DND-41 (cell line): ENCODE data around the gene KLHL28.

ENCODE experiments used
- ATAC-seq: fragments of 200-7000 bp; cut with Tn5 transposase; 3 replicates; pipeline ENCODE4 v1.9.1; 2021; ENCODE audit warnings: low read depth; ENCODE audit not compliant: insufficient read depth
- DNase-seq: peaks from one replicate; pipeline ENCODE4 v3.0.0-alpha.2; 2020
- H2AFZ ChIP-seq: 2 replicates; pipeline ENCODE4 v1.6.0; 2012; ENCODE audit warnings: low read depth, low read length
- H3K27ac ChIP-seq: 2 replicates; pipeline ENCODE4 v1.5.1; 2012; ENCODE audit warnings: low read length, inconsistent platforms
- H3K27me3 ChIP-seq: fragments of 200-600 bp; sonication (generic); 2 replicates; pipeline ENCODE4 v1.6.0; 2012; ENCODE audit warnings: low read length, mild to moderate bottlenecking, inconsistent platforms; ENCODE audit not compliant: insufficient read depth, poor library complexity
- H3K36me3 ChIP-seq: 2 replicates; pipeline ENCODE4 v1.5.1; 2012; ENCODE audit warnings: low read length, inconsistent platforms; ENCODE audit not compliant: insufficient read depth
- H3K4me1 ChIP-seq: 2 replicates; pipeline ENCODE4 v1.5.1; 2012; ENCODE audit warnings: mild to moderate bottlenecking, low read length; ENCODE audit not compliant: insufficient read depth
- H3K4me2 ChIP-seq: 2 replicates; pipeline ENCODE4 v1.6.0; 2012; ENCODE audit warnings: mild to moderate bottlenecking, moderate library complexity, low read length, inconsistent platforms; ENCODE audit not compliant: insufficient read depth
- H3K4me3 ChIP-seq, 2 experiments: fragments of 200-600 bp in 1 of 2; shearing (Covaris generic) in 1 of 2; 2 replicates each; pipeline ENCODE4 v1.5.1; 2012 to 2016; ENCODE audit warnings: inconsistent platforms in 2 of 2, low read length in 2 of 2, mild to moderate bottlenecking in 2 of 2, low read depth in 1 of 2, moderate library complexity in 1 of 2
- H3K79me2 ChIP-seq: 2 replicates; pipeline ENCODE4 v1.6.0; 2012; ENCODE audit warnings: low read length, inconsistent platforms; ENCODE audit not compliant: insufficient read depth
- H3K9ac ChIP-seq: 2 replicates; pipeline ENCODE4 v1.6.0; 2012; ENCODE audit warnings: low read depth, mild to moderate bottlenecking, inconsistent platforms, low read length, moderate library complexity
- H3K9me3 ChIP-seq: 2 replicates; pipeline ENCODE4 v1.5.1; 2012; ENCODE audit warnings: low read length, moderate library complexity, mild to moderate bottlenecking, inconsistent platforms; ENCODE audit not compliant: insufficient read depth, severe bottlenecking
- H4K20me1 ChIP-seq: 2 replicates; pipeline ENCODE4 v1.6.0; 2012; ENCODE audit warnings: low read length; ENCODE audit not compliant: insufficient read depth
- EZH2 ChIP-seq: IDR thresholded peaks from 3 replicates; pipeline ENCODE4 v1.6.1; 2012; ENCODE audit warnings: borderline replicate concordance, low read depth, mild to moderate bottlenecking, moderate library complexity, low read length, inconsistent platforms; ENCODE audit not compliant: severe bottlenecking
- TF ChIP-seq, protein P1 (sequence below): IDR thresholded peaks from 2 replicates; pipeline ENCODE4 v1.5.1; 2012; ENCODE audit warnings: borderline replicate concordance, low read length, moderate library complexity, mild to moderate bottlenecking; ENCODE audit not compliant: poor library complexity, severe bottlenecking; ENCODE audit errors: extremely low read depth

KLHL28 gene

DNA sequence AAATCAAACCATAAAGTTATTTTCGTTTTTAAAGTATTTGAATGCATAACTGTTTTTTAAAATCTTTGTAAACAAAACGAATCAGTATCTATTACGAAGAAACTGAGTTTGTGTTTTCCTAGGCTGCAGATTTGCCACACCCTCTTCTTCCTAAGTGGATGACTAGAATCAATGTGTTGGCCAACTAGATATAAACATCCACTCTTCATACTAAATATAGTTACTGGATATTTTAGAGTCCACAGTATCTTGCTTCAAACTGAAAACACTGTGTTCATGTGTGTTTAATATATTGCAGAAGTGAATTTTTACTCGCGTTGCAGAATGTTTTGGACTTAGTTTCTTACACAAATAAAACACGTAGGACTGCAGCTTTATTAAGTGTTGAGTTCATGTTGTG lies 63.2 kb downstream of the KLHL28 start:
- no peak overlapping the region for H3K27ac ChIP-seq

DNA sequence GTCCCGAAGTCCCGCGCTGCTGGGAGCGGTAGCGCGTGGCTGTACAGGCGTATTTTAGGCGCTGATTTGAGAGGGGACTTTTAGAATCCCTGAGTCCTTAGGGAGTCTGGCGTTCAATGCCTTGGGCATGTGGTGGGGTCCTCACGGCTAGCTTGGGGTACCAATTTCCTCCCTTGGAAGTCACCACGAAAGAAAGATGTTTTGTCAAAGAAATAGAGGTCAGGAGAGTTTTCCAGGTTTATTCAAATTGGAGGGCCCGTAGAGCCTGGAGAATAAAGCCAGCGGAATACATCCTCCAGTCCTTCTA lies 63.9 kb downstream of the KLHL28 start:
- ATAC-seq (no peak), DNase-seq (no peak)
- peak overlapping the region; percentile 71 for H2AFZ ChIP-seq
- H3K79me2 ChIP-seq = 0 out of 2 replicates have a peak, but pooled peaks cover 2% of the 10 kb centered on the region
- peaks cover 4% of the 10 kb centered on the region for H3K9me3 ChIP-seq
- TF ChIP-seq, protein P1, sequence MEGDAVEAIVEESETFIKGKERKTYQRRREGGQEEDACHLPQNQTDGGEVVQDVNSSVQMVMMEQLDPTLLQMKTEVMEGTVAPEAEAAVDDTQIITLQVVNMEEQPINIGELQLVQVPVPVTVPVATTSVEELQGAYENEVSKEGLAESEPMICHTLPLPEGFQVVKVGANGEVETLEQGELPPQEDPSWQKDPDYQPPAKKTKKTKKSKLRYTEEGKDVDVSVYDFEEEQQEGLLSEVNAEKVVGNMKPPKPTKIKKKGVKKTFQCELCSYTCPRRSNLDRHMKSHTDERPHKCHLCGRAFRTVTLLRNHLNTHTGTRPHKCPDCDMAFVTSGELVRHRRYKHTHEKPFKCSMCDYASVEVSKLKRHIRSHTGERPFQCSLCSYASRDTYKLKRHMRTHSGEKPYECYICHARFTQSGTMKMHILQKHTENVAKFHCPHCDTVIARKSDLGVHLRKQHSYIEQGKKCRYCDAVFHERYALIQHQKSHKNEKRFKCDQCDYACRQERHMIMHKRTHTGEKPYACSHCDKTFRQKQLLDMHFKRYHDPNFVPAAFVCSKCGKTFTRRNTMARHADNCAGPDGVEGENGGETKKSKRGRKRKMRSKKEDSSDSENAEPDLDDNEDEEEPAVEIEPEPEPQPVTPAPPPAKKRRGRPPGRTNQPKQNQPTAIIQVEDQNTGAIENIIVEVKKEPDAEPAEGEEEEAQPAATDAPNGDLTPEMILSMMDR = no peak
- no peak for TF ChIP-seq EZH2
- H3K4me2 ChIP-seq = peak overlapping the region; percentile 72
- no peaks in the 10 kb centered on the region for H4K20me1 ChIP-seq
- H3K36me3 ChIP-seq = no peaks in the 10 kb centered on the region
- H3K27ac ChIP-seq = peak overlapping the region; percentile 81
- H3K4me1 ChIP-seq = peaks cover 20% of the 10 kb centered on the region
- H3K9ac ChIP-seq = peak overlapping the region; percentile 78
- no peaks in the 10 kb centered on the region for H3K27me3 ChIP-seq
- H3K4me3 ChIP-seq = peak overlapping the region; percentile 74 to 77

More for the DNA sequence above, 63.2 kb downstream of the KLHL28 start:
- Histone ChIP-seq H3K9me3 (peaks cover 4% of the 10 kb centered on the region), H3K36me3 (no peaks in the 10 kb centered on the region), H3K79me2 (0 out of 2 replicates have a peak, but pooled peaks cover 2% of the 10 kb centered on the region), H3K4me2 (peak overlapping the region; percentile 72), H3K9ac (peak overlapping the region; percentile 78; the same call in 1 of the 2 replicates), H3K27me3 (no peaks in the 10 kb centered on the region), H2AFZ (no peak overlapping the region), H3K4me1 (peaks cover 20% of the 10 kb centered on the region), H4K20me1 (no peaks in the 10 kb centered on the region), H3K4me3 (peak overlapping the region in 1 of 2 experiments; percentile 74; a peak in 2 of 4 replicates)
- ATAC-seq (no peak), DNase-seq (no peak)
- TF ChIP-seq, protein P1 = no peak
- no peak for TF ChIP-seq EZH2

DNA sequence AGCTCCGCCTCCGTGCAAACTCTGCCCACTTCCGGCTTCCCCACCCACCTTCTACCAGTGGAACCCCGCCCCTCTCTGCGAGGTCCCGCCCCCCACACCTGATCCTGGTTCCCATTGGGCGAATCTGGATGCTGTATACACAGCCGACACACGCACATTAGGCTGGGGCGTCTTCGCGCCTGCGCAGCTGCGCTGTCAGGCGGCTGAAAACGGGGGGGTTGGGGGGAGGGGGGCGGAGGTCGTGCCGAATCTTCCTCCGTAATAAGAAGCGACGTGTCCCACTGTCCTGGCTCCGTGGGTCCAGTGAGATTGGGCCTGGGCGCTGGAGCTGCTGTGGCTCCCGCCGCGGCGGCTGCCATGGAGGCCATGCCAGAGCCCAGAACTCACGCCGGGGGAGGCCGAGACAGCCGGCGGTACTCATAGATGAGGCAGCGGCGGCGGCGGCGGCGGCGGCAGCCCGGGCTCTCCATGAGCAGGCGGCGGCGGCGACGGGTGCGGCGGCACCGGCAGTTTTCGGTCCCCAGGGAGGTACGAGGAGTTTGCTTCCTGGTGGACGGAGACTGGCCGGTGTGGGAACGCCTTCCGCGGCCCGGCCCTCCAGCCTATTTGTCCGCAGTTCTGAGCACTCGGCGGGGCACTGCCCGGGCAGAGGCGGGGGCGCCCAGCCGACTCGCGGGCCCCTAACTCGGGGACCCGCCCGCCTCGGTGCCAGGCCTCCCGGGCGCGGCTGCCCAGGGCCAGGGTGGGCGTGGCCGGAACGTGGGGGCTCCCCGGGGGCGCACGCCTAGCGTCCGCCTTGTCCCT lies 64.5 kb downstream of the KLHL28 start:
- Histone ChIP-seq H3K4me3 (peak overlapping the region; percentile 74 to 77), H3K36me3 (no peaks in the 10 kb centered on the region), H2AFZ (peak overlapping the region; percentile 93), H3K27me3 (no peaks in the 10 kb centered on the region), H3K79me2 (0 out of 2 replicates have a peak, but pooled peaks cover 2% of the 10 kb centered on the region), H3K4me1 (peaks cover 20% of the 10 kb centered on the region), H3K9me3 (peaks cover 4% of the 10 kb centered on the region), H3K9ac (peak overlapping the region; percentile 78), H4K20me1 (no peaks in the 10 kb centered on the region), H3K4me2 (peak overlapping the region; percentile 72), H3K27ac (peak overlapping the region; percentile 81)
- DNase-seq (peak; percentile 98), ATAC-seq (peak; percentile 96)
- no peak for TF ChIP-seq EZH2
- TF ChIP-seq, protein P1 = no peak
